Pulmonary artery endothelial cell (primary cell): Measurements from ENCODE around the gene ATP1A3. TPM values are rescaled to one million over a fixed set of nuclear protein-coding genes. Genes with fewer than 3 reads are reported as not detected.

ENCODE experiments used
- DNase-seq: peaks from one replicate; pipeline ENCODE4 v3.0.0-alpha.2; 2011; ENCODE audit warnings: low read depth, low spot score
- total RNA-seq: library from RNA; depleted of rRNA; stranded (reverse); fragments of >200 nt; gene quantifications from 2 replicates; pipeline ENCODE4 v1.2.3, GENCODE V29; 2014

Gene ATP1A3
- total RNA-seq, 1 donor from 2014 or later = 0.07 TPM

GRCh38 chr19:41987141-41987860 is 6.7 kb downstream of the ATP1A3 start:
- no peak for DNase-seq

- no peak for DNase-seq
These were observed 9.1 kb downstream of the ATP1A3 start for GRCh38 chr19:41984961-41985360.

- DNase-seq = no peak
These were observed 12.3 kb downstream of the ATP1A3 start for GRCh38 chr19:41981724-41982123.

GRCh38 chr19:41978470-41978869 is 15.6 kb downstream of the ATP1A3 start:
- DNase-seq = no peak

GRCh38 chr19:41977916-41978315 is 16.1 kb downstream of the ATP1A3 start:
- DNase-seq = no peak

GRCh38 chr19:41974652-41975051 is 19.4 kb downstream of the ATP1A3 start:
- DNase-seq = no peak

- no peak for DNase-seq
These were observed 22.7 kb downstream of the ATP1A3 start for GRCh38 chr19:41971363-41971762.

- DNase-seq = no peak
These were observed 24.1 kb downstream of the ATP1A3 start for GRCh38 chr19:41969772-41970458.

GRCh38 chr19:41968751-41969595 is 25.1 kb downstream of the ATP1A3 start:
- no peak for DNase-seq

GRCh38 chr19:41967054-41967783 is 26.8 kb downstream of the ATP1A3 start:
- no peak for DNase-seq

GRCh38 chr19:41965106-41965505 is 28.9 kb downstream of the ATP1A3 start:
- DNase-seq = no peak

- no peak for DNase-seq
These were observed 33.1 kb downstream of the ATP1A3 start for GRCh38 chr19:41960973-41961372.

GRCh38 chr19:41959056-41960053 is 34.7 kb downstream of the ATP1A3 start, which contains the start of gene RABAC1:
Gene RABAC1, minus strand, starts transcription at chr19:41959321. Its CDS starts 29 bp downstream, at chr19:41959292.
- peak; percentile 68 for DNase-seq

- DNase-seq = no peak
These were observed 35.5 kb downstream of the ATP1A3 start for GRCh38 chr19:41958367-41959055.

GRCh38 chr19:41957838-41958366 is 36.1 kb downstream of the ATP1A3 start:
- peak; percentile 54 for DNase-seq

GRCh38 chr19:41957161-41957837 is 36.7 kb downstream of the ATP1A3 start:
- DNase-seq = no peak

- no peak for DNase-seq
These were observed 37.4 kb downstream of the ATP1A3 start for GRCh38 chr19:41956621-41957020.

GRCh38 chr19:41955521-41955920 is 38.5 kb downstream of the ATP1A3 start:
- no peak for DNase-seq
